OCI-LY7 (cell line): ENCODE data around the gene MIS12. TPM values are rescaled to one million over a fixed set of nuclear protein-coding genes. Genes with fewer than 3 reads are reported as not detected.

Experiments used
- BruUV-seq: library from RNA; stranded (reverse); fragments of 400-500 nt; replicated peaks from 2 replicates; lab custom pipeline; 2021; lab: Mats Ljungman, UMichigan
- CTCF ChIA-PET: fragments of 300-600 bp; sonication (Branson Sonifier 250); formaldehyde crosslinking; loops from one replicate; lab custom pipeline; 2022; ENCODE audit warnings: antibody characterized with exemption; ENCODE audit not compliant: unreplicated experiment; lab: Charles Lee
- POLR2A ChIA-PET: fragments of 300-600 bp; sonication (Branson Sonifier 250); formaldehyde crosslinking; loops from one replicate; lab custom pipeline; 2022; ENCODE audit warnings: antibody characterized with exemption; lab: Charles Lee
- DNase-seq: peaks from one replicate; pipeline ENCODE4 v3.0.0-alpha.2; 2015; ENCODE audit warnings: low spot score
- H2AFZ ChIP-seq: fragments of 200-600 bp; sonication (generic), shearing (Covaris generic); 2 replicates; pipeline ENCODE4 v1.6.1; 2014; ENCODE audit warnings: mild to moderate bottlenecking, antibody characterized with exemption, low read length, moderate library complexity
- H3K27ac ChIP-seq: fragments of 200-600 bp; sonication (generic); 2 replicates; pipeline ENCODE4 v1.5.1; 2014; ENCODE audit warnings: mixed run types, low read depth, mild to moderate bottlenecking, moderate library complexity, low read length, inconsistent platforms; ENCODE audit not compliant: poor library complexity, severe bottlenecking
- H3K36me3 ChIP-seq: fragments of 200-600 bp; sonication (generic); 2 replicates; pipeline ENCODE4 v1.6.1; 2014; ENCODE audit warnings: mild to moderate bottlenecking, antibody characterized with exemption, low read length, moderate library complexity, mixed read lengths; ENCODE audit not compliant: insufficient read depth
- H3K4me1 ChIP-seq: fragments of 200-600 bp; sonication (generic); 2 replicates; pipeline ENCODE4 v1.5.1; 2014; ENCODE audit warnings: mild to moderate bottlenecking, low read length; ENCODE audit not compliant: insufficient read depth, poor library complexity, severe bottlenecking
- H3K4me2 ChIP-seq: fragments of 200-600 bp; sonication (generic); 2 replicates; pipeline ENCODE4 v1.6.1; 2014; ENCODE audit warnings: mild to moderate bottlenecking, low read length
- H3K4me3 ChIP-seq: fragments of 200-600 bp; sonication (generic); 2 replicates; pipeline ENCODE4 v1.5.1; 2014; ENCODE audit warnings: mild to moderate bottlenecking, low read depth, low read length; ENCODE audit not compliant: poor library complexity, severe bottlenecking
- H3K79me2 ChIP-seq: fragments of 200-600 bp; sonication (generic); 2 replicates; pipeline ENCODE4 v1.6.1; 2016; ENCODE audit warnings: low read depth, mild to moderate bottlenecking, low read length, moderate library complexity, mixed read lengths; ENCODE audit not compliant: insufficient read depth
- H3K9me2 ChIP-seq: fragments of 200-600 bp; sonication (generic); 2 replicates; pipeline ENCODE4 v1.6.1; 2016; ENCODE audit warnings: mild to moderate bottlenecking, low read length, mixed read lengths; ENCODE audit not compliant: insufficient read depth
- H3K9me3 ChIP-seq: fragments of 200-600 bp; sonication (generic); 2 replicates; pipeline ENCODE4 v1.6.1; 2014; ENCODE audit warnings: mild to moderate bottlenecking, mixed run types, low read length, mixed read lengths
- H4K20me1 ChIP-seq: fragments of 200-600 bp; sonication (generic); 2 replicates; pipeline ENCODE4 v1.6.1; 2014; ENCODE audit warnings: mild to moderate bottlenecking, antibody characterized with exemption, low read length, moderate library complexity, mixed read lengths; ENCODE audit not compliant: insufficient read depth
- CTCF ChIP-seq: fragments of 200-600 bp; sonication (generic); conservative IDR thresholded peaks from 2 replicates; pipeline ENCODE4 v1.5.1; 2014; ENCODE audit warnings: mild to moderate bottlenecking, antibody characterized with exemption, low read length, moderate library complexity, mixed read lengths
- EZH2phosphoT487 ChIP-seq: fragments of 200-600 bp; sonication (generic); IDR thresholded peaks from 2 replicates; pipeline ENCODE4 v1.6.1; 2018; ENCODE audit warnings: low read depth, borderline replicate concordance, mild to moderate bottlenecking, mixed run types, antibody characterized with exemption, low read length, moderate library complexity, mixed read lengths
- intact Hi-C: fragments of 100-400 bp; cut with micrococcal nuclease; formaldehyde crosslinking; loops from one replicate; pipeline ENCODE4 v1.10.0; 2022; ENCODE audit not compliant: unreplicated experiment
- total RNA-seq, 2 experiments: library from RNA; depleted of rRNA in 1 of 2; stranded (reverse); fragments of >200 nt in 1 of 2; shearing (Covaris generic) in 1 of 2; gene quantifications; 2 replicates each; pipeline ENCODE4 v1.2.3, GENCODE V29; 2014 to 2022

The MIS12 gene
- total RNA-seq, 2 experiments from 2014 or later, result 26.4 to 35.0 TPM

GRCh38 chr17:5533486-5534315, 47.3 kb downstream of the MIS12 start:
- no peak for TF ChIP-seq EZH2phosphoT487
- BruUV-seq, result no TSS peak
- no peak overlapping the region for H3K27ac ChIP-seq
- H3K36me3 ChIP-seq, result no peaks in the 10 kb centered on the region
- H4K20me1 ChIP-seq, result no peaks in the 10 kb centered on the region
- no peaks in the 10 kb centered on the region for H3K4me1 ChIP-seq
- H3K9me3 ChIP-seq, result no peaks in the 10 kb centered on the region
- H3K4me3 ChIP-seq, result no peak overlapping the region
- ChIA-PET POLR2A (no interaction called here), CTCF (no interaction called here)
- no peaks in the 10 kb centered on the region for H3K79me2 ChIP-seq
- intact Hi-C loops, result no loop called here
- H2AFZ ChIP-seq, result no peak overlapping the region
- no peak for DNase-seq
- H3K4me2 ChIP-seq, result no peak overlapping the region
- H3K9me2 ChIP-seq, result no peaks in the 10 kb centered on the region

GRCh38 chr17:5535436-5535835, 49.1 kb downstream of the MIS12 start:
- Histone ChIP-seq H3K4me1 (no peaks in the 10 kb centered on the region), H3K36me3 (no peaks in the 10 kb centered on the region), H2AFZ (no peak overlapping the region), H3K4me2 (no peak overlapping the region), H3K9me2 (no peaks in the 10 kb centered on the region), H4K20me1 (no peaks in the 10 kb centered on the region), H3K79me2 (no peaks in the 10 kb centered on the region), H3K9me3 (no peaks in the 10 kb centered on the region), H3K27ac (no peak overlapping the region), H3K4me3 (no peak overlapping the region)
- no TSS peak for BruUV-seq
- DNase-seq, result no peak
- no peak for TF ChIP-seq CTCF
- ChIA-PET CTCF (no interaction called here), POLR2A (interaction anchor here (0.8 kb wide), 1 partner anchor 482 kb away, joined by 5 read pairs; no protein-coding TSS in a partner anchor)
- intact Hi-C loops, result no loop called here

GRCh38 chr17:5536866-5537650, 50.7 kb downstream of the MIS12 start:
- Histone ChIP-seq H3K9me3 (no peaks in the 10 kb centered on the region), H2AFZ (no peak overlapping the region), H3K79me2 (no peaks in the 10 kb centered on the region), H3K36me3 (no peaks in the 10 kb centered on the region), H3K4me1 (no peaks in the 10 kb centered on the region), H3K27ac (no peak overlapping the region), H4K20me1 (no peaks in the 10 kb centered on the region), H3K9me2 (no peaks in the 10 kb centered on the region), H3K4me3 (no peak overlapping the region), H3K4me2 (no peak overlapping the region)
- POLR2A ChIA-PET, result no interaction called here
- intact Hi-C loops, result no loop called here
- CTCF ChIA-PET, result no interaction called here
- BruUV-seq, result no TSS peak
- DNase-seq, result no peak
- TF ChIP-seq EZH2phosphoT487, result no peak
- no peak for TF ChIP-seq CTCF
